HG03520 (cell line): ENCODE data around the gene LOXL1.

Experiments
- ATAC-seq: cut with Tn5 transposase; IDR thresholded peaks from one replicate; pipeline ENCODE4 v1.9.1; 2021; ENCODE audit warnings: mild to moderate bottlenecking, moderate library complexity; ENCODE audit not compliant: unreplicated experiment

Gene LOXL1

GRCh38 chr15:73921254-73921925 lies 4.9 kb upstream of the LOXL1 start:
- no peak for ATAC-seq

GRCh38 chr15:73922186-73923151 lies 3.8 kb upstream of the LOXL1 start:
- ATAC-seq = no peak

- ATAC-seq = no peak
These were observed 3.1 kb upstream of the LOXL1 start for GRCh38 chr15:73923156-73923487.

GRCh38 chr15:73923488-73924164 lies 2.6 kb upstream of the LOXL1 start:
- ATAC-seq = no peak

- ATAC-seq = no peak
These were observed 1.9 kb upstream of the LOXL1 start for GRCh38 chr15:73924171-73924921.

GRCh38 chr15:73925848-73926218 lies 429 bp upstream of the LOXL1 start:
- ATAC-seq = no peak

- ATAC-seq = no peak
These were observed 777 bp downstream of the LOXL1 start for GRCh38 chr15:73927003-73927475.

- ATAC-seq = peak; percentile 46
These were observed 1.4 kb downstream of the LOXL1 start for GRCh38 chr15:73927476-73928240.

GRCh38 chr15:73928241-73928579 lies 1.9 kb downstream of the LOXL1 start:
- no peak for ATAC-seq

- ATAC-seq = no peak
These were observed 2.8 kb downstream of the LOXL1 start for GRCh38 chr15:73928971-73929627.

GRCh38 chr15:73930371-73930770 lies 4.1 kb downstream of the LOXL1 start:
- no peak for ATAC-seq

GRCh38 chr15:73930790-73931281 lies 4.6 kb downstream of the LOXL1 start:
- no peak for ATAC-seq

GRCh38 chr15:73931441-73931840 lies 5.2 kb downstream of the LOXL1 start:
- no peak for ATAC-seq

GRCh38 chr15:73932381-73933191 lies 6.3 kb downstream of the LOXL1 start:
- no peak for ATAC-seq

- ATAC-seq = no peak
These were observed 8.0 kb downstream of the LOXL1 start for GRCh38 chr15:73934281-73934680.

GRCh38 chr15:73935547-73935946 lies 9.3 kb downstream of the LOXL1 start:
- no peak for ATAC-seq

GRCh38 chr15:73936181-73936580 lies 9.9 kb downstream of the LOXL1 start:
- ATAC-seq = no peak

GRCh38 chr15:73936588-73937290 lies 10.5 kb downstream of the LOXL1 start:
- no peak for ATAC-seq
